H1 (cell line): ENCODE results near the gene SCYGR1. TPM values are rescaled to one million over a fixed set of nuclear protein-coding genes. Genes with fewer than 3 reads are reported as not detected.

Experiments used
- CTCF ChIA-PET: fragments of 300-600 bp; sonication (Branson Sonifier 250); formaldehyde crosslinking; loops from one replicate; lab custom pipeline; 2021; ENCODE audit not compliant: partially characterized antibody; lab: Charles Lee
- POLR2A ChIA-PET: fragments of 300-600 bp; sonication (Branson Sonifier 250); formaldehyde crosslinking; loops from one replicate; lab custom pipeline; 2021; ENCODE audit warnings: inconsistent platforms; ENCODE audit not compliant: partially characterized antibody; lab: Charles Lee
- DNase-seq, 2 experiments: peaks; one replicate each; pipeline versions ENCODE4 v3.0.0 to v3.0.0-alpha.2; 2010 to 2022; ENCODE audit warnings: low spot score in 2 of 2, low read depth in 1 of 2, mixed read lengths in 1 of 2
- FAIRE-seq: peaks from 2 replicates; lab custom pipeline; 2011; peaks lifted over from hg19 to GRCh38; lab: Jason Lieb, UNC
- H2AFZ ChIP-seq: 2 replicates; pipeline ENCODE4 v1.8.1; 2012; ENCODE audit warnings: low read length, inconsistent platforms
- H2AK5ac ChIP-seq: 2 replicates; pipeline ENCODE4 v1.6.1; 2013; ENCODE audit warnings: low read depth, low read length
- H2BK120ac ChIP-seq: replicated peaks from 2 replicates; pipeline ENCODE3; 2013; ENCODE audit warnings: low read depth, low read length, inconsistent platforms
- H2BK12ac ChIP-seq: 2 replicates; pipeline ENCODE4 v1.6.1; 2013; ENCODE audit warnings: low read depth, low read length
- H2BK15ac ChIP-seq: 2 replicates; pipeline ENCODE4 v1.6.1; 2013; ENCODE audit warnings: low read length
- H2BK20ac ChIP-seq: 2 replicates; pipeline ENCODE4 v1.6.1; 2013; ENCODE audit warnings: low read length
- H2BK5ac ChIP-seq: 2 replicates; pipeline ENCODE4 v1.6.1; 2013; ENCODE audit warnings: low read depth, low read length
- H3K14ac ChIP-seq: 2 replicates; pipeline ENCODE4 v1.6.1; 2013; ENCODE audit warnings: inconsistent platforms; ENCODE audit not compliant: insufficient read length
- H3K18ac ChIP-seq: 2 replicates; pipeline ENCODE4 v1.6.1; 2013; ENCODE audit warnings: low read length; ENCODE audit errors: extremely low read depth
- H3K23ac ChIP-seq: 2 replicates; pipeline ENCODE4 v1.6.1; 2013; ENCODE audit warnings: inconsistent platforms; ENCODE audit not compliant: insufficient read length
- H3K23me2 ChIP-seq: 2 replicates; pipeline ENCODE4 v1.6.1; 2013; ENCODE audit warnings: low read depth, low read length
- H3K27ac ChIP-seq: 2 replicates; pipeline ENCODE4 v1.6.1; 2011; ENCODE audit warnings: low read depth, low read length, inconsistent platforms
- H3K27me3 ChIP-seq, 4 experiments: replicated peaks in 1 of 4; 1 replicate in 1 of 4; 2 replicates in 3 of 4; pipeline versions ENCODE4 v1.6.1 to v1.8.1; 2011 to 2013; ENCODE audit warnings: low read length in 3 of 4, mild to moderate bottlenecking in 3 of 4, inconsistent platforms in 2 of 4, mixed read lengths in 2 of 4, moderate library complexity in 1 of 4; ENCODE audit not compliant: control insufficient read depth in 3 of 4, insufficient read depth in 3 of 4; ENCODE audit errors: extremely low read depth in 1 of 4
- H3K36me3 ChIP-seq, 4 experiments: 2 replicates each; pipeline versions ENCODE4 v1.6.1 to v1.8.1; 2011 to 2013; ENCODE audit warnings: mild to moderate bottlenecking in 4 of 4, low read length in 3 of 4, moderate library complexity in 2 of 4, control low read depth in 1 of 4, inconsistent platforms in 1 of 4; ENCODE audit not compliant: insufficient read depth in 4 of 4, control insufficient read depth in 2 of 4
- H3K4ac ChIP-seq: replicated peaks from 2 replicates; pipeline ENCODE3; 2013; ENCODE audit warnings: low read length, low read depth, mixed read lengths, inconsistent platforms; ENCODE audit not compliant: insufficient read length
- H3K4me1 ChIP-seq, 4 experiments: replicated peaks in 1 of 4; 1 replicate in 1 of 4; 2 replicates in 3 of 4; pipeline versions ENCODE4 v1.6.1 to v1.8.1; 2011 to 2013; ENCODE audit warnings: low read length in 3 of 4, inconsistent platforms in 2 of 4, mixed read lengths in 1 of 4; ENCODE audit not compliant: insufficient read depth in 4 of 4, control insufficient read depth in 3 of 4
- H3K4me2 ChIP-seq, 2 experiments: 2 replicates each; pipeline versions ENCODE4 v1.6.1 to v1.8.1; 2011 to 2013; ENCODE audit warnings: low read depth in 2 of 2, low read length in 2 of 2, control low read depth in 1 of 2, inconsistent platforms in 1 of 2, mild to moderate bottlenecking in 1 of 2; ENCODE audit not compliant: insufficient read depth in 1 of 2
- H3K4me3 ChIP-seq, 4 experiments: fragments of 200-600, 300-600 bp in 1 of 4; sonication (generic), shearing (Covaris generic), sonication (Bioruptor Twin) in 1 of 4; 2 replicates each; pipeline versions ENCODE4 v1.5.1 to v1.8.1; 2011 to 2016; ENCODE audit warnings: low read length in 4 of 4, low read depth in 3 of 4, control low read depth in 2 of 4, inconsistent platforms in 2 of 4, mild to moderate bottlenecking in 2 of 4, mixed read lengths in 1 of 4, moderate library complexity in 1 of 4; ENCODE audit not compliant: insufficient read depth in 2 of 4; ENCODE audit errors: extremely low read depth in 1 of 4
- H3K56ac ChIP-seq: replicated peaks from 2 replicates; pipeline ENCODE3; 2013; ENCODE audit warnings: low read depth, mild to moderate bottlenecking, mixed read lengths, low read length, inconsistent platforms; ENCODE audit not compliant: insufficient read length
- H3K79me1 ChIP-seq: 2 replicates; pipeline ENCODE4 v1.6.1; 2013; ENCODE audit warnings: low read depth, low read length, control low read depth
- H3K79me2 ChIP-seq, 2 experiments: 2 replicates each; pipeline versions ENCODE4 v1.6.1 to v1.8.1; 2012 to 2013; ENCODE audit warnings: low read length in 2 of 2, mild to moderate bottlenecking in 2 of 2, inconsistent platforms in 1 of 2; ENCODE audit not compliant: insufficient read depth in 2 of 2, control insufficient read depth in 1 of 2
- H3K9ac ChIP-seq, 4 experiments: replicated peaks in 1 of 4; 1 replicate in 1 of 4; 2 replicates in 3 of 4; pipeline versions ENCODE4 v1.6.1 to v1.8.1; 2011 to 2013; ENCODE audit warnings: low read depth in 3 of 4, low read length in 3 of 4, control low read depth in 2 of 4, mild to moderate bottlenecking in 2 of 4, moderate library complexity in 2 of 4, inconsistent platforms in 1 of 4; ENCODE audit errors: extremely low read depth in 1 of 4
- H3K9me3 ChIP-seq, 2 experiments: 2 replicates each; pipeline versions ENCODE4 v1.6.1 to v1.8.1; 2012 to 2013; ENCODE audit warnings: mild to moderate bottlenecking in 2 of 2, moderate library complexity in 2 of 2, control low read depth in 1 of 2, inconsistent platforms in 1 of 2, low read depth in 1 of 2, low read length in 1 of 2, mixed read lengths in 1 of 2; ENCODE audit not compliant: insufficient read depth in 2 of 2
- H4K20me1 ChIP-seq, 2 experiments: replicated peaks in 1 of 2; 2 replicates each; pipeline versions ENCODE3 to v1.8.1; 2011 to 2013; ENCODE audit warnings: inconsistent platforms in 2 of 2, low read length in 2 of 2, mild to moderate bottlenecking in 1 of 2; ENCODE audit not compliant: insufficient read depth in 2 of 2, control insufficient read depth in 1 of 2
- H4K5ac ChIP-seq: 2 replicates; pipeline ENCODE4 v1.6.1; 2013; ENCODE audit warnings: low read length, low read depth, mixed read lengths, inconsistent platforms; ENCODE audit not compliant: insufficient read length
- H4K8ac ChIP-seq: 2 replicates; pipeline ENCODE4 v1.8.0; 2013; ENCODE audit warnings: mild to moderate bottlenecking, moderate library complexity, low read length, inconsistent platforms; ENCODE audit not compliant: insufficient read depth; ENCODE audit errors: extremely low read depth
- H4K91ac ChIP-seq: replicated peaks from 2 replicates; pipeline ENCODE3; 2013; ENCODE audit warnings: low read length, mixed read lengths, inconsistent platforms; ENCODE audit not compliant: insufficient read length
- MAFK ChIP-seq: IDR thresholded peaks from 2 replicates; pipeline ENCODE4 v1.6.1; 2012; ENCODE audit warnings: low read depth, mild to moderate bottlenecking, improper control_type of control experiment, low read length
- RBBP5 ChIP-seq: IDR thresholded peaks from 2 replicates; pipeline ENCODE4 v1.7.1; 2012; ENCODE audit warnings: low read depth, mild to moderate bottlenecking, inconsistent platforms, low read length, moderate library complexity, borderline replicate concordance
- SP2 ChIP-seq: IDR thresholded peaks from 2 replicates; pipeline ENCODE4 v1.6.1; 2012; ENCODE audit warnings: mild to moderate bottlenecking, low read length, inconsistent platforms
- WGBS, 2 experiments: shearing (Covaris generic) in 1 of 2; methylation state at CpG; one replicate each; pipeline versions ENCODE4 v1.1.6 to v1.1.7; 2013 to 2015; ENCODE audit warnings: low lambda C conversion rate in 2 of 2, mixed read lengths in 2 of 2, inconsistent platforms in 1 of 2, low coverage in 1 of 2, missing lambda C conversion rate in 1 of 2; ENCODE audit not compliant: insufficient replicate concordance in 2 of 2, insufficient coverage in 1 of 2, insufficient read length in 1 of 2; ENCODE audit errors: extremely low coverage in 1 of 2, missing lambda C conversion rate in 1 of 2; 5-methylcytosine and 5-hydroxymethylcytosine counted together
- polyA plus RNA-seq, 7 experiments: library from polyadenylated mRNA; depleted of rRNA in 3 of 7; stranded (reverse) in 5 of 7; unstranded in 2 of 7; fragments of >200 nt in 5 of 7; fragments of 200-250 nt in 2 of 7; gene quantifications; 1 replicate in 5 of 7; 2 replicates in 1 of 7; 4 replicates in 1 of 7; pipeline versions ENCODE4 v1.2.1 to v1.2.3, GENCODE V29; 2011 to 2013; ENCODE audit warnings: missing spikeins in 2 of 7, mixed read lengths in 2 of 7
- total RNA-seq: library from RNA; stranded (reverse); fragmentation: NEBNext Ultra II Directional; extraction: Animal tissue kit (Norgen Biotek cat#: 25700); gene quantifications from 2 replicates; pipeline ENCODE4 v1.2.1, GENCODE V29; 2021

The SCYGR1 gene
- total and polyA plus RNA-seq, 2 of the 8 experiments (the other 6 are each of a cell fraction or from before 2014, with no cell fraction given): not detected

DNA sequence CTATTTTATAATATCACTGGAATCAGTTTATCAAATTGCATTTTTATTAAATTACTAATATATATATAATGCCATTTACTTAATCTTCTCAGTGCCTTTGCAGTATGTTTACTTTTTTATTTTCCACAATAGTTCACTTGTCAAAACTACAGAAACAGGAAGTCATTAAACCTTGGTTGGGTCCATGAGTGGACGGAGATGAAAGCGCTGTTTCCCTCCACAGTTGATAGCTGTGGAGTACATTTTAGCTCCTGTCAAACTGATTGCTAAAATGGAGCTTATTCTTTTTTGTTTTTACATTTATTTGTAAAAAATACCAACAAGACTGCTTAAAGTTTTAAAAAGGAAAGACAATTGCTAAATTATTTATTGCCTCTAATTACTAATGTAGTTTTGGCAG, 43.5 kb downstream of the SCYGR1 start:
- no peak overlapping the region for H3K4ac ChIP-seq
- no peak overlapping the region for H2AFZ ChIP-seq
- 98% methylated on average over 2 of the region's 2 CpGs; no CpG with 5 or more reads in 1 of the 2 experiments for WGBS, 2 experiments
- peaks cover 0 to 2% of the 10 kb centered on the region in 2 experiments for H4K20me1 ChIP-seq
- no peak overlapping the region for H2BK20ac ChIP-seq
- H3K79me2 ChIP-seq: no peaks in the 10 kb centered on the region
- H2BK12ac ChIP-seq: no peak overlapping the region
- no peak overlapping the region for H2AK5ac ChIP-seq
- no peak for TF ChIP-seq RBBP5
- TF ChIP-seq SP2: no peak
- TF ChIP-seq MAFK: no peak
- H3K9me3 ChIP-seq: no peaks in the 10 kb centered on the region
- no peak overlapping the region for H3K14ac ChIP-seq
- H3K27me3 ChIP-seq: no peaks in the 10 kb centered on the region
- no peak overlapping the region for H3K23ac ChIP-seq
- no peak overlapping the region for H3K56ac ChIP-seq
- H3K9ac ChIP-seq: no peak overlapping the region
- no peak overlapping the region for H3K4me3 ChIP-seq
- H3K18ac ChIP-seq: no peak overlapping the region
- H3K79me1 ChIP-seq: no peaks in the 10 kb centered on the region
- no peak overlapping the region for H2BK5ac ChIP-seq
- no peak overlapping the region for H4K91ac ChIP-seq
- ChIA-PET POLR2A (no interaction called here), CTCF (interaction anchor here (0.7 to 1.2 kb wide), 2 partner anchors 16 to 106 kb away, joined by 4 to 5 read pairs; no protein-coding TSS in a partner anchor)
- no peak overlapping the region for H3K27ac ChIP-seq
- no peak overlapping the region for H3K4me2 ChIP-seq
- FAIRE-seq: no peak
- no peak overlapping the region for H4K8ac ChIP-seq
- no peak overlapping the region for H2BK15ac ChIP-seq
- H3K36me3 ChIP-seq: peaks cover 0 to 42% (median 2%) of the 10 kb centered on the region in 4 experiments; a peak in 3 of 8 replicates
- H4K5ac ChIP-seq: no peak overlapping the region
- no peaks in the 10 kb centered on the region; a peak in 1 of 7 replicates for H3K4me1 ChIP-seq
- H3K23me2 ChIP-seq: no peaks in the 10 kb centered on the region
- DNase-seq: no peak
- no peak overlapping the region for H2BK120ac ChIP-seq
